WTC11 (cell line): ENCODE results near the gene RBM20. TPM values are rescaled to one million over a fixed set of nuclear protein-coding genes. Genes with fewer than 3 reads are reported as not detected.

Experiments used
- ATAC-seq: fragments of 200-7000 bp; cut with Tn5 transposase; 2 replicates; pipeline ENCODE4 v1.10.0; 2021; ENCODE audit warnings: mild to moderate bottlenecking, moderate library complexity
- CTCF ChIA-PET: fragments of 300-600 bp; sonication (Branson Sonifier 250); formaldehyde crosslinking; loops from one replicate; lab custom pipeline; 2021; ENCODE audit warnings: antibody characterized with exemption; lab: Charles Lee
- POLR2A ChIA-PET: fragments of 350-600 bp; sonication (Branson Sonifier 250); formaldehyde crosslinking; loops from one replicate; lab custom pipeline; 2021; ENCODE audit warnings: antibody characterized with exemption; lab: Charles Lee
- DNase-seq: peaks from one replicate; pipeline ENCODE4 v3.0.0; 2021; ENCODE audit warnings: low spot score
- H3K27ac Mint-ChIP-seq: 2 replicates; pipeline ENCODE4 v1.8.0; 2021; ENCODE audit warnings: mixed read lengths
- H3K27me3 Mint-ChIP-seq: 2 replicates; pipeline ENCODE4 v1.8.0; 2021; ENCODE audit warnings: low read depth, mild to moderate bottlenecking, moderate library complexity, mixed read lengths
- H3K36me3 Mint-ChIP-seq: 2 replicates; pipeline ENCODE4 v1.8.0; 2021; ENCODE audit warnings: mixed read lengths
- H3K4me1 Mint-ChIP-seq: 2 replicates; pipeline ENCODE4 v1.8.0; 2022; ENCODE audit warnings: mixed read lengths
- H3K4me3 Mint-ChIP-seq: 2 replicates; pipeline ENCODE4 v1.8.0; 2021; ENCODE audit warnings: mild to moderate bottlenecking, moderate library complexity, mixed read lengths
- H3K9me3 Mint-ChIP-seq: 2 replicates; pipeline ENCODE4 v1.8.0; 2021; ENCODE audit warnings: mixed read lengths
- ATF6 ChIP-seq: sonication (generic); formaldehyde crosslinking; IDR thresholded peaks from 2 replicates; pipeline ENCODE4 v1.8.1; 2023; ENCODE audit warnings: mild to moderate bottlenecking, missing genetic modification reagents
- CBFB ChIP-seq: sonication (generic); formaldehyde crosslinking; IDR thresholded peaks from 2 replicates; pipeline ENCODE4 v1.8.1; 2022; ENCODE audit warnings: mild to moderate bottlenecking, low read depth, missing genetic modification reagents
- EMX1 ChIP-seq: fragments of 250-450 bp; sonication (Bioruptor Pico); IDR thresholded peaks from 2 replicates; pipeline ENCODE4 v1.8.0; 2021; ENCODE audit warnings: mild to moderate bottlenecking
- ERG ChIP-seq: fragments of 250-450 bp; sonication (Bioruptor Pico); IDR thresholded peaks from 2 replicates; pipeline ENCODE4 v1.8.0; 2021; ENCODE audit warnings: mild to moderate bottlenecking
- GABPB1 ChIP-seq: sonication (generic); formaldehyde crosslinking; IDR thresholded peaks from 2 replicates; pipeline ENCODE4 v1.8.1; 2023; ENCODE audit warnings: mild to moderate bottlenecking, missing genetic modification reagents
- GRHL2 ChIP-seq: fragments of 250-450 bp; sonication (Bioruptor Pico); IDR thresholded peaks from 2 replicates; pipeline ENCODE4 v1.8.0; 2022; ENCODE audit warnings: mild to moderate bottlenecking, moderate library complexity; ENCODE audit not compliant: insufficient replicate concordance, severe bottlenecking
- NR2C2 ChIP-seq: sonication (generic); formaldehyde crosslinking; IDR thresholded peaks from 2 replicates; pipeline ENCODE4 v1.8.0; 2022; ENCODE audit warnings: mild to moderate bottlenecking, missing genetic modification reagents
- RORB ChIP-seq: fragments of 250-450 bp; sonication (Bioruptor Pico); IDR thresholded peaks from 2 replicates; pipeline ENCODE4 v1.9.0; 2021; ENCODE audit warnings: mild to moderate bottlenecking
- SOX15 ChIP-seq: fragments of 250-450 bp; sonication (Bioruptor Pico); IDR thresholded peaks from 2 replicates; pipeline ENCODE4 v1.9.0; 2021; ENCODE audit warnings: mild to moderate bottlenecking
- TP53 ChIP-seq: sonication (generic); formaldehyde crosslinking; IDR thresholded peaks from 2 replicates; pipeline ENCODE4 v1.8.1; 2023; ENCODE audit warnings: mild to moderate bottlenecking, missing genetic modification reagents
- ZBTB43 ChIP-seq: sonication (generic); formaldehyde crosslinking; IDR thresholded peaks from 2 replicates; pipeline ENCODE4 v1.8.1; 2023; ENCODE audit warnings: mild to moderate bottlenecking, missing genetic modification reagents
- ZNF138 ChIP-seq: sonication (generic); formaldehyde crosslinking; conservative IDR thresholded peaks from 2 replicates; pipeline ENCODE4 v1.8.1; 2022; ENCODE audit warnings: mild to moderate bottlenecking, moderate library complexity, missing genetic modification reagents
- ZNF396 ChIP-seq: fragments of 250-450 bp; sonication (Bioruptor Pico); IDR thresholded peaks from 2 replicates; pipeline ENCODE4 v1.8.0; 2021; ENCODE audit warnings: mild to moderate bottlenecking, moderate library complexity, borderline replicate concordance
- ZNF425 ChIP-seq: fragments of 250-450 bp; sonication (Bioruptor Pico); conservative IDR thresholded peaks from 2 replicates; pipeline ENCODE4 v1.9.0; 2021; ENCODE audit warnings: mild to moderate bottlenecking
- total RNA-seq: library from RNA; stranded (reverse); gene quantifications from 3 replicates; pipeline ENCODE4 v1.2.3, GENCODE V29; 2021
- TF ChIP-seq, protein P1 (sequence below): sonication (generic); formaldehyde crosslinking; IDR thresholded peaks from 2 replicates; pipeline ENCODE4 v1.8.0; 2022; ENCODE audit warnings: mild to moderate bottlenecking, missing genetic modification reagents
- TF ChIP-seq, protein P2 (sequence below): sonication (generic); formaldehyde crosslinking; conservative IDR thresholded peaks from 2 replicates; pipeline ENCODE4 v1.8.1; 2023; ENCODE audit warnings: mild to moderate bottlenecking, low read depth, missing genetic modification reagents, moderate library complexity
- TF ChIP-seq, protein P3 (sequence below): sonication (generic); formaldehyde crosslinking; conservative IDR thresholded peaks from 2 replicates; pipeline ENCODE4 v1.8.1; 2022; ENCODE audit warnings: mild to moderate bottlenecking, missing genetic modification reagents

RBM20 gene
- total RNA-seq, 1 experiment from 2014 or later, result 0.52 TPM

DNA sequence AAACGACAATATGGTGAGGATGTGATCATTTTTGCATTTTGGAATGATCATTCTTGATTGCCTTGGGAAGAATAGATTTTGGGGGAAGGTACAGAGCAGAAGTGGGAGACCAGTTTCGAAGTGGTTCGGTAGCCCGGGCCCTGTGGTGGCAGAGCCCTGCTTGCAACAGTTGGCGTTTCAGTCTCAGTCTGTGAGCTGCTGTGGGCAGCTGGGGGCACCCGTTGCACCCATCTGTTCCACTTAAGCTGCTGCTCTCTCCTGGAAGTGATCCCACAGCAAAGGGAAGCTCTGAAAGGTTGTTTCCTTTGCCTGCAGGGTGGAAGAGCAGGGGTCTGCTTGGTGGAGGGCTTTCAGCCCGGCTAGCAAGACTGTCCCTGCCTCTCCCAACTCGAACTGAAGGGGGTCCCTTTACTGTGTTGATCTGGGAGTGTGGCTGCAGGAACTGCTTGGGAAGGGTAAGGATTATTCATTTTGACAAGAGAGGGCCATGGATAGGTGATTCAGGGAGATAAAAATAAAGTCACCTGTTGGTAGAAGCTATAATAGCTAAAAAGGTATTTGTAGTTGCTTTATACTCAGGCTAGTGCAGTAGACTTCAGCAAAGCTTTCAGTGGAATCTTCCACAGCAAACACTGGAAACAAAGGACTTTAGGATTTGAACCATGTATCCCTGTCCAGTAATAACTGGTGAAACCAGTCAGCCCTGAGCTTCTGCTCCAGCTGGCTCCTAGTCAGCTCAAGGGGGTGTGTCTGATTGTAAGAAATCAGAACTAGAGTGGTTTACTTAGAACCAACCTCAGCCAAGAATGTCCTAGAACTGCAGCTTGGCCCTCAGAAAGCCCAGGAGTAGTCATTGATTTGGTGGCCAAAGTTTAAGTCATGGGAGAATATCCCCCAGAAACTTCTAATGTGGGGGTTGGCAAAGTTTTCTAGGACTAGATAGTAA is 174.4 kb downstream of the RBM20 start (continued):
- TF ChIP-seq ZBTB43 (CRISPR knock-in tag) (no peak), ZNF425 (no peak), ERG (CRISPR knock-in tag) (no peak), RORB (CRISPR knock-in tag) (no peak), GABPB1 (CRISPR knock-in tag) (no peak)
- TF ChIP-seq, protein P1, sequence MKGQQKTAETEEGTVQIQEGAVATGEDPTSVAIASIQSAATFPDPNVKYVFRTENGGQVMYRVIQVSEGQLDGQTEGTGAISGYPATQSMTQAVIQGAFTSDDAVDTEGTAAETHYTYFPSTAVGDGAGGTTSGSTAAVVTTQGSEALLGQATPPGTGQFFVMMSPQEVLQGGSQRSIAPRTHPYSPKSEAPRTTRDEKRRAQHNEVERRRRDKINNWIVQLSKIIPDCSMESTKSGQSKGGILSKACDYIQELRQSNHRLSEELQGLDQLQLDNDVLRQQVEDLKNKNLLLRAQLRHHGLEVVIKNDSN (CRISPR knock-in tag), result no peak

DNA sequence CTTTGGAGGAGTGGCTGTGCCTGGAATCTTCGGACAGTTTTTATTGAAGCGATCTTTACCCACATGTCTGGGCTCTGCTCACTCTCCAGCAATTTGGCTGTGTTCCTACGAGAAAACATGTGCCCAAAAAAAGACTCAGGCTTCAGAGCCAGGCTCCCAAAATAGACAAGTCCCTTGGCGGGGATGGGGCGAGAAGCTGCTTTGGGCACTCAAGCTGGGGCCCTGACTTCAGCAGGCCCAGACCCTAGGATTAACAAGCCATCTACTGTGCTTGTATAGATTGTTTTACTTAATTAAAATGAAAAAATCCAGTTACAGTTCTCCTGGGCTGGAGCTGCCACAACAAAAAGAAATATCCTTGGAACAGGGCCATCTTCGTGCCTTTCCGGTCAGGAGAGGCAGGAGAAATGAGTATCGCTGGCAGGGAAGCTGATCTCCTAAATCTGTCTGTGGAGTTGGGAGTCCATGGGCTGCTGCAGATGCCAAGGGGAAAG is 176.2 kb downstream of the RBM20 start:
- DNase-seq (no peak), ATAC-seq (no peak)
- Mint-ChIP-seq H3K27ac (no peak overlapping the region), H3K9me3 (no peaks in the 10 kb centered on the region), H3K27me3 (no peaks in the 10 kb centered on the region), H3K4me3 (no peak overlapping the region), H3K4me1 (peaks cover 22% of the 10 kb centered on the region), H3K36me3 (no peaks in the 10 kb centered on the region)
- CTCF ChIA-PET, result no interaction called here
- no peak for TF ChIP-seq TP53 (CRISPR knock-in tag)
- no peak for TF ChIP-seq GRHL2 (CRISPR knock-in tag)
- TF ChIP-seq, protein P2, sequence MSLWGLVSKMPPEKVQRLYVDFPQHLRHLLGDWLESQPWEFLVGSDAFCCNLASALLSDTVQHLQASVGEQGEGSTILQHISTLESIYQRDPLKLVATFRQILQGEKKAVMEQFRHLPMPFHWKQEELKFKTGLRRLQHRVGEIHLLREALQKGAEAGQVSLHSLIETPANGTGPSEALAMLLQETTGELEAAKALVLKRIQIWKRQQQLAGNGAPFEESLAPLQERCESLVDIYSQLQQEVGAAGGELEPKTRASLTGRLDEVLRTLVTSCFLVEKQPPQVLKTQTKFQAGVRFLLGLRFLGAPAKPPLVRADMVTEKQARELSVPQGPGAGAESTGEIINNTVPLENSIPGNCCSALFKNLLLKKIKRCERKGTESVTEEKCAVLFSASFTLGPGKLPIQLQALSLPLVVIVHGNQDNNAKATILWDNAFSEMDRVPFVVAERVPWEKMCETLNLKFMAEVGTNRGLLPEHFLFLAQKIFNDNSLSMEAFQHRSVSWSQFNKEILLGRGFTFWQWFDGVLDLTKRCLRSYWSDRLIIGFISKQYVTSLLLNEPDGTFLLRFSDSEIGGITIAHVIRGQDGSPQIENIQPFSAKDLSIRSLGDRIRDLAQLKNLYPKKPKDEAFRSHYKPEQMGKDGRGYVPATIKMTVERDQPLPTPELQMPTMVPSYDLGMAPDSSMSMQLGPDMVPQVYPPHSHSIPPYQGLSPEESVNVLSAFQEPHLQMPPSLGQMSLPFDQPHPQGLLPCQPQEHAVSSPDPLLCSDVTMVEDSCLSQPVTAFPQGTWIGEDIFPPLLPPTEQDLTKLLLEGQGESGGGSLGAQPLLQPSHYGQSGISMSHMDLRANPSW, result no peak
- TF ChIP-seq RORB (CRISPR knock-in tag), result no peak
- TF ChIP-seq, protein P3, sequence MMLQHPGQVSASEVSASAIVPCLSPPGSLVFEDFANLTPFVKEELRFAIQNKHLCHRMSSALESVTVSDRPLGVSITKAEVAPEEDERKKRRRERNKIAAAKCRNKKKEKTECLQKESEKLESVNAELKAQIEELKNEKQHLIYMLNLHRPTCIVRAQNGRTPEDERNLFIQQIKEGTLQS (CRISPR knock-in tag), result no peak
- no peak for TF ChIP-seq ATF6 (CRISPR knock-in tag)
- no peak for TF ChIP-seq ZNF138
- TF ChIP-seq CBFB (CRISPR knock-in tag), result no peak
- no peak for TF ChIP-seq ZNF425
- TF ChIP-seq ZNF396, result no peak
- no peak for TF ChIP-seq SOX15 (CRISPR knock-in tag)
- TF ChIP-seq EMX1 (CRISPR knock-in tag), result no peak
- no peak for TF ChIP-seq NR2C2 (CRISPR knock-in tag)
- POLR2A ChIA-PET, result no interaction called here
